GM12801 (cell line): ENCODE measurements around the gene HMX1.

Experiments used
- TF ChIP-seq, protein P1 (sequence below): IDR thresholded peaks from one replicate; pipeline ENCODE4 v1.5.1; 2011; ENCODE audit warnings: control low read depth; ENCODE audit not compliant: insufficient read length; ENCODE audit errors: extremely low read depth

HMX1 gene

DNA sequence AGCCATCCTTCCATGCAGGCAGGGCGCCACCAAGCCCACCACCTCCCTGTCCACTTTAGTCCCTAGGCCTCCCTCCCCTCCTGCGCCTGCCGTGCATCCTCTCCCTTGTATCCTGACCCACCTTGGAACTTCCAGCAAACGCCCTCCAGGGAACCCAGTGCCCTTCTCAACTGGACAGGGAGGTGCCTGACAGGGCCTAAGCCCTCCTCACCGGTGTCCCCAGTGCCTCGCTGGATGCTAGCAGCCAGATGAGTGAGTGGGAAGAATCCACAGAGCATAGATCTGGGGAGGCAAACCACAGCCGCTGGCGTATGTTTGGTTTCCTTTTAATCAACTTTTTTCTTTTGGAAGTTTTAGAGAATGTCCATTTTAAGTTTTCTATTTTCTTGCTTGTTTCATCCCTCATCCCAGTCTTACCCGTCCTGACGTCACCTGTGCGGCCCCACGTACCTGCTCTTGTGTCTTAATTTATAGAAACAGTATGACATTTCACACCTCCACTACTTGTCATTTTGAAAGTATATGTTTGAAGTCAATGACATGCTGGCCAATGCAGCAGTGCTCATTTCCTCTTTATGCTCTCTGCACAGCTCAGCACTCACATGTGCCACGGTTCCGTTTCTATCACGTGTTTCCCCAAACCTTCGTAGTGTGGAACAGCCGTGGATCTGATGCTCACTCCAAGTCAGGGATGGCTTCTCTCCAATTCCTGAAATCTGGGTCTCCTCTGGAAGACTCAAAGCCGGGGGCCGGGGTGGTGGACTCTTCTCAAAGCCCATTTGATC is 3.4 kb upstream of the HMX1 start:
- TF ChIP-seq, protein P1, sequence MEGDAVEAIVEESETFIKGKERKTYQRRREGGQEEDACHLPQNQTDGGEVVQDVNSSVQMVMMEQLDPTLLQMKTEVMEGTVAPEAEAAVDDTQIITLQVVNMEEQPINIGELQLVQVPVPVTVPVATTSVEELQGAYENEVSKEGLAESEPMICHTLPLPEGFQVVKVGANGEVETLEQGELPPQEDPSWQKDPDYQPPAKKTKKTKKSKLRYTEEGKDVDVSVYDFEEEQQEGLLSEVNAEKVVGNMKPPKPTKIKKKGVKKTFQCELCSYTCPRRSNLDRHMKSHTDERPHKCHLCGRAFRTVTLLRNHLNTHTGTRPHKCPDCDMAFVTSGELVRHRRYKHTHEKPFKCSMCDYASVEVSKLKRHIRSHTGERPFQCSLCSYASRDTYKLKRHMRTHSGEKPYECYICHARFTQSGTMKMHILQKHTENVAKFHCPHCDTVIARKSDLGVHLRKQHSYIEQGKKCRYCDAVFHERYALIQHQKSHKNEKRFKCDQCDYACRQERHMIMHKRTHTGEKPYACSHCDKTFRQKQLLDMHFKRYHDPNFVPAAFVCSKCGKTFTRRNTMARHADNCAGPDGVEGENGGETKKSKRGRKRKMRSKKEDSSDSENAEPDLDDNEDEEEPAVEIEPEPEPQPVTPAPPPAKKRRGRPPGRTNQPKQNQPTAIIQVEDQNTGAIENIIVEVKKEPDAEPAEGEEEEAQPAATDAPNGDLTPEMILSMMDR = no peak

DNA sequence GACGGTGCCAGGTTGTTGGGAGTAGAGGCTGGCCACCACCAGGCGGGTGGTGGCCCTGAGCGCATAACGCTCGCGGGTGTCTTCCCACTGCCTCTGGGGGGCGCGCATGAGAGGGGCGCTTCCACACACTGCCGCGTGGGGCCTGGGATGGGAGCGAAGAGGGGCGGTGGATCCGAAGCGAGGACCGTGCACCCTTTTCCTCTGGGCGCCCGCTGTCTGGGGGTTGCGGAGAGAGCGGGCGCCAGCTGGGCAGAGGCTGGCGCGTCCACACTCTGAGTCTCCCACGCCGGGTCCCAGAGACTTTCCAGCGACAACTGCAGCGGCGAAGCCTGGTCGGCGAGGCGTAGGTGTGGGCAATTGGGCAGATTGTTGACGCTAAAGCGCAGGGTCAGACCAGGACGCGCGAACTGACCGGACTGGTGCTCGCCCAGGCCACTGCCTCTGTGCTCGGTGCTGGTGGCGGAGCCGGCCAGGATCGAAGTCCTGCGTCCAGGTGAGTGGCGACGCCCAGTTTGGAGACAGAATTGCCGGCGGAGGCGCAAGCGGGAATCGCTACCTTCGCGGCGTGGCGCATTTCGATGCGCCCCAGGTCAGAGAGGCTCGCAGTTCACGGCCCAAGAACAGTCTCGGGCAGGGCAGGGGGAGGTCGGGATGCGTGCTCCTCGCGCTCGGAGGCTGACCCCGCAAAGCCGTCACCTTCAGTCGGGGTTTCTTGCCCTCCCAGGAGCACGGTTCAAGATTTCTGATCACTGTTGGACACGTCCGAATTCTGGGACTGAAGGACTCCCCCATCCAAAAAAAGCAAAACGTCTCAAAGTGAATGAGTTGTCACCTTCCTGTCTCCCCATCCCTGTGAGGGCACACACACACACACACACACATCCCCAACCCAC is 2.6 kb upstream of the HMX1 start:
- TF ChIP-seq, protein P1 = no peak

DNA sequence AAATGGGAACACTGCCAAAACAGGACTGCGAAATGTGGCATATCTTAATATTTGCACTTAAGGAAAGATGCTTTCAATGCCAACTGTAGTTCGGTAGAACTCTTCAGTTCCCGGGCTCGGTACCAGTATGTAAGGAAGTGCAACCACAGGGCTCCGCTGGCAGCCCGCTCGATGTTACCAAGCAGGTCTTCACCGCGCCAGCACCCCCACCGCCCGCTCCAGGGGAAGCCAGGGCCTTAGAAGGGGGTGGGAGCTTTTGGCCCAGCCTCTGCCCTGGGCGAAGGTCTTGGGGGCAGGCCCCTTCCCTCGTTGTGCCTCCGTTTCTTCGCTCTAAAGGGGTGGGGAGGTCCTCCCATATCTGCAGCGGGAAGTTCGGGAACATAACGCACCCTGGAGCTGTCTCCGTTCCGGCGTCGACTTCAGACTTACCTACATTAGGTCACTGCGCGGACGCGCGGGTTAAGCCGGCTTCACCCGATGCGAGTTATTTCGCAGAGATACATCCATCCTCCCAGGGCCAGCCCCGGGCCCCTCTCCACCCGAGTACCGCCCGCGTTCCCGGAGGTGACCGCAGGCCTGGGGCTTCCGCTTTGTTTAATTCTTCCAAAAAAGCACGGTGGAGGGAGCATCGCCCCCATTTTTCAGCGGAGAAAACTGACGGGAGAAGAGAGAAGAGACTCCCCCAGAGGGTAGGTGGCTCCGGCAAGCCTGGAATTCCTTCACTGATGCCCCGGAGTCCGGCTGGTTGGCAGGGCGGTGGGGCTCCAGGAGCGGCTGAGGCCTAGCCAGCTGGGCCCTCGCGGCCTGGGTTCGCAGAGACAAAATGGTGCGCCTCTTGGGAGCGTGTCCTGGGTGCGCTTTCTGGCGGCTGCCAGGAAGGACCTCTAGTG is 1.0 kb upstream of the HMX1 start:
- TF ChIP-seq, protein P1 = no peak

DNA sequence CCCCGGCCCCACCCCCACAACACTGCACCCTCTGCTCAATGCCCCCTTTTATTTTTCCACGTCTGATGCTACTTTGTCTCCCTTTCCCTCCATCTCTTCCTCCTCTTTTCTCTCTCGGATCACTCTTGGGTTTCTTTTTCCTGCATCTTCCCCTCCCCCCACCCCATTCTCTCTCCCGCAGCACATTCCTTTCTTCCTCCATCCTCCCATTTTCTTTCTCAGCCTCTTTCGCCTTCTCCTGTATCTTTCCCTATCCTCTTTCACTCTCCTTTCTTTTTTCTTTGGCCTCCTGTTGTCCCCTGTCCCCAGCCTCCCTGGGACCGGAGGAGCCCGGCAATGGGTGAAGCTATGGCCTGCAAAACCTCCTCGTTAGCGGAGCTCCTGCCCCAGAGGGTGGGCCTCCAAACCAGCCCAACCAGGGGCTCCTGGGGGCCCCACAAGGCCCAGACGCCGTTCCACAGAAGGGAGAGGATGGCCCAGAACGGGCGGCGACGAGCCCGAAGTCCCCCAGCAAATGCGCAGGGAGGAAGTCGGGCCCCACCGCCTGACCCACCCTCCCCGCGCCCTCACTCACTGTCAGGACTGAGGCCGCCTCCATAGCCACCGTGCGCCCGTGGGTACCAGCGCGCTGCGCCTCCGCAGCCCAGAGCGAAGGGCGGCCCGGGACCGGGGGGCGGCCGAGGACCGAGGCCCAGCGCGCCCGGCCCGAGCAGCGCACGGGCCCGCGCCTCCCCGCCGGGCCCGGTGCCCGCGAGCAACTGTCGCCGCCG is 807 bp downstream of the HMX1 start:
- TF ChIP-seq, protein P1 = no peak

DNA sequence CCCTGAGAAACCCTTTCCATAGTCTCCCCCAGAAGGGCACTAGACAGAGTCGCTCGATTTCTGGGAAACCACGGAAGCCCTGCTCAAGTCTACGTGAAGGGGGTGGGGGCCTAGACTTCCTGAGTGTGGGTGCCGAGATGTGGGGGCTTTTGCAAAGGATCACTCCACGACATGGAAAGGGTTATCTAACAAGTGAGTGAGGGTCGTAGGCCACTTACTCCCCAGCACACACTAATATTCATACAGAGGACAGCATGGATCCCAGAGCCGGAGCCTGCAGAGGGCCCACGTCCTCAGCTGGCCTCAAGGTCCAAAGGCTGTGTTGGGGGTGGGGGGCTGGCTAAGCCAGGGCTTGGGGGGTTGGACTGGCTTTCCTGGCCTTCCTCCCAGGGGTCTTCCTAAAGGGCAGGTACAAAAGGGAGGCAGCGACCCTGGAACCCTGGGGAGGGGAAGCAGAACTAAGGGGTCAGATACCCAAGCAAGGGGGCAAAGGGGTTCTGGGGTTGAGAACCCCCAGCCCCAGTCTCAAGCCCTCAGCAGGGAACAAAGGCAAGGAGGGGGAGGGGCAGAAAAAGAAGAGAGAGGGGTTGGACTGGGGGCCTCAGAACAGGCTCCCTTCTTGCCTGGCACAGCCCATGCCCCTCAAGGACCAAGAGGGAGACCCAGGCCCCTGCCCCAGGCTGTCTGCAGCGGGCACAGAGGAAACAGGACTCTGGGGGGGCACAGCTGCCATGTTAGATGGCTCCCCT is 1.6 kb downstream of the HMX1 start:
- TF ChIP-seq, protein P1 = no peak
